GM23338 (cell line): ENCODE data around the gene ZNF611. TPM values are rescaled to one million over a fixed set of nuclear protein-coding genes. Genes with fewer than 3 reads are reported as not detected.
"Not testable (repeated sequence)": the region's sequence is repeated elsewhere in the genome, so short reads cannot be mapped to it uniquely, and the experiment has no call there.

Experiments used
- ATAC-seq: fragments of 200-7000 bp; cut with Tn5 transposase; 3 replicates; pipeline ENCODE4 v1.9.1; 2020
- DNase-seq: peaks from one replicate; pipeline ENCODE4 v3.0.0-alpha.2; 2015; ENCODE audit warnings: low spot score
- H2AFZ ChIP-seq: fragments of 200-600 bp; sonication (generic); 2 replicates; pipeline ENCODE4 v1.8.0; 2016; ENCODE audit warnings: antibody characterized with exemption, mild to moderate bottlenecking, moderate library complexity
- H3F3A ChIP-seq: fragments of 200-600 bp; sonication (generic); replicated peaks from 2 replicates; pipeline ENCODE4 v1.8.0; 2017; ENCODE audit warnings: antibody characterized with exemption, mixed run types, low read depth
- H3K27ac ChIP-seq: fragments of 200-600 bp; sonication (generic); 2 replicates; pipeline ENCODE4 v1.6.1; 2016; ENCODE audit warnings: low read depth
- H3K27me3 ChIP-seq: fragments of 200-600 bp; sonication (generic); 2 replicates; pipeline ENCODE4 v1.8.0; 2016; ENCODE audit warnings: mild to moderate bottlenecking, mixed run types, moderate library complexity; ENCODE audit not compliant: insufficient read depth
- H3K36me3 ChIP-seq: fragments of 200-600 bp; sonication (generic); 2 replicates; pipeline ENCODE4 v1.8.0; 2016; ENCODE audit warnings: mild to moderate bottlenecking; ENCODE audit not compliant: insufficient read depth
- H3K4me1 ChIP-seq: fragments of 200-600 bp; sonication (generic); 2 replicates; pipeline ENCODE4 v1.8.0; 2016; ENCODE audit warnings: mild to moderate bottlenecking, moderate library complexity; ENCODE audit not compliant: insufficient read depth
- H3K4me2 ChIP-seq: fragments of 200-600 bp; sonication (generic); 2 replicates; pipeline ENCODE4 v1.7.1; 2017; ENCODE audit warnings: mixed run types
- H3K4me3 ChIP-seq: fragments of 200-600 bp; sonication (generic); 2 replicates; pipeline ENCODE4 v1.6.1; 2016; ENCODE audit warnings: mixed run types
- H3K79me2 ChIP-seq: fragments of 200-600 bp; sonication (generic); replicated peaks from 2 replicates; pipeline ENCODE4 v1.8.0; 2017; ENCODE audit warnings: mild to moderate bottlenecking; ENCODE audit not compliant: insufficient read depth
- H3K9me2 ChIP-seq: fragments of 200-600 bp; sonication (generic); 2 replicates; pipeline ENCODE4 v1.8.0; 2017; ENCODE audit not compliant: insufficient read depth
- H4K20me1 ChIP-seq: fragments of 200-600 bp; sonication (generic); replicated peaks from 2 replicates; pipeline ENCODE4 v1.8.0; 2017; ENCODE audit warnings: mild to moderate bottlenecking; ENCODE audit not compliant: insufficient read depth
- H3K27ac Mint-ChIP-seq: 2 replicates; pipeline ENCODE4 v1.8.0; 2020; ENCODE audit warnings: inconsistent platforms, mild to moderate bottlenecking, moderate library complexity, mixed read lengths
- H3K27me3 Mint-ChIP-seq: 3 replicates; pipeline ENCODE4 v1.8.0; 2022; ENCODE audit warnings: low read depth, mild to moderate bottlenecking, moderate library complexity, mixed read lengths, inconsistent platforms; ENCODE audit not compliant: insufficient read depth, poor library complexity
- H3K36me3 Mint-ChIP-seq: 3 replicates; pipeline ENCODE4 v1.8.0; 2021; ENCODE audit warnings: low read depth, mild to moderate bottlenecking, inconsistent platforms, moderate library complexity, mixed read lengths
- H3K4me1 Mint-ChIP-seq: 3 replicates; pipeline ENCODE4 v1.8.0; 2020; ENCODE audit warnings: mild to moderate bottlenecking, inconsistent platforms, mixed read lengths
- H3K4me3 Mint-ChIP-seq: 3 replicates; pipeline ENCODE4 v1.8.0; 2021; ENCODE audit warnings: moderate library complexity, mild to moderate bottlenecking, inconsistent platforms, mixed read lengths
- H3K9me3 Mint-ChIP-seq: 3 replicates; pipeline ENCODE4 v1.8.0; 2020; ENCODE audit warnings: moderate library complexity, mild to moderate bottlenecking, inconsistent platforms, mixed read lengths
- CREB1 ChIP-seq: fragments of 250-450 bp; sonication (Bioruptor Pico); IDR thresholded peaks from 2 replicates; pipeline ENCODE4 v1.5.0; 2020; ENCODE audit warnings: low read depth, mild to moderate bottlenecking, moderate library complexity
- CTCF ChIP-seq, 2 experiments: fragments of 200-600 bp in 1 of 2; sonication (generic) in 1 of 2; conservative IDR thresholded peaks; 2 replicates each; pipeline versions ENCODE4 v1.5.1 to v1.6.1; 2016 to 2017; ENCODE audit warnings: antibody characterized with exemption in 2 of 2, low read depth in 2 of 2, mild to moderate bottlenecking in 2 of 2, moderate library complexity in 1 of 2
- EZH2 ChIP-seq: fragments of 200-600 bp; sonication (generic); IDR thresholded peaks from one replicate; pipeline ENCODE4 v1.8.0; 2017; ENCODE audit warnings: antibody characterized with exemption, mild to moderate bottlenecking, low read depth; ENCODE audit not compliant: unreplicated experiment
- EZH2phosphoT487 ChIP-seq: fragments of 200-600 bp; sonication (generic); IDR thresholded peaks from one replicate; pipeline ENCODE4 v1.8.1; 2018; ENCODE audit warnings: antibody characterized with exemption; ENCODE audit not compliant: unreplicated experiment
- JUNB ChIP-seq: IDR thresholded peaks from one replicate; pipeline ENCODE4 v1.6.1; 2016; ENCODE audit warnings: antibody characterized with exemption; ENCODE audit not compliant: unreplicated experiment
- NANOG ChIP-seq: IDR thresholded peaks from 2 replicates; pipeline ENCODE4 v1.6.1; 2016; ENCODE audit warnings: antibody characterized with exemption, borderline replicate concordance
- STAT1 ChIP-seq: IDR thresholded peaks from one replicate; pipeline ENCODE4 v1.6.1; 2016; ENCODE audit warnings: antibody characterized with exemption; ENCODE audit not compliant: unreplicated experiment
- ZNF114 ChIP-seq: fragments of 250-450 bp; sonication (Bioruptor Pico); IDR thresholded peaks from 2 replicates; pipeline ENCODE4 v1.5.0; 2020; ENCODE audit warnings: mild to moderate bottlenecking, moderate library complexity
- ZNF331 ChIP-seq: fragments of 250-450 bp; sonication (Bioruptor Pico); IDR thresholded peaks from 2 replicates; pipeline ENCODE4 v1.5.0; 2020; ENCODE audit warnings: low read depth, mild to moderate bottlenecking, moderate library complexity
- polyA plus RNA-seq: library from polyadenylated mRNA; unstranded; fragments of >200 nt; fragmentation: Nextera tagmentation; extraction: Ambion mirVana; gene quantifications from 2 replicates; pipeline ENCODE4 v1.2.1, GENCODE V29; 2016
- total RNA-seq: library from RNA; depleted of rRNA; stranded (reverse); fragments of >200 nt; shearing (Covaris generic); gene quantifications from 2 replicates; pipeline ENCODE4 v1.2.3, GENCODE V29; 2014
- TF ChIP-seq, protein P1 (sequence below): IDR thresholded peaks from 2 replicates; pipeline ENCODE4 v1.6.1; 2016; ENCODE audit warnings: antibody characterized with exemption
- TF ChIP-seq, protein P2 (sequence below): IDR thresholded peaks from one replicate; pipeline ENCODE4 v1.6.1; 2018; ENCODE audit warnings: antibody characterized with exemption; ENCODE audit not compliant: unreplicated experiment

The ZNF611 gene
- total and polyA plus RNA-seq, 2 experiments from 2014 or later, result 5.3 to 16.4 TPM

DNA sequence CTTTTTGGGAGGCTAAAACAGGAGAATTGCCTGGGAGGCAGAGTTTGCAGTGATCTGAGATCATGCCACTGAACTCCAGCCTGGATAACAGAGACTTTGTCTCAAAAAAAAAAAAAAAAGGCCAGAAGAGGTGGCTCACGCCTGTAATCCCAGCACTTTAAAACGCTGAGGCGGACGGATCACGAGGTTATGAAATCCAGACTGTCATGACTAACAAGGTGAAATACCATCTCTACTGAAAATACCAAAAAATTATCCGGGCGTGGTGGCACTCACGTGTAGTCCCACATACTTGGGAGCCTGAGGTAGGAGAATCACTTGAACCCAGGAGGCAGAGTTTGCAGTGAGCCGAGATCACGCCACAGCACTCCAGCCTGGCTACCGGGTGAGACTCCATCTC lies 39.9 kb downstream of the ZNF611 start (continued):
- no peak for TF ChIP-seq EZH2
- TF ChIP-seq EZH2phosphoT487, result no peak
- TF ChIP-seq, protein P1, sequence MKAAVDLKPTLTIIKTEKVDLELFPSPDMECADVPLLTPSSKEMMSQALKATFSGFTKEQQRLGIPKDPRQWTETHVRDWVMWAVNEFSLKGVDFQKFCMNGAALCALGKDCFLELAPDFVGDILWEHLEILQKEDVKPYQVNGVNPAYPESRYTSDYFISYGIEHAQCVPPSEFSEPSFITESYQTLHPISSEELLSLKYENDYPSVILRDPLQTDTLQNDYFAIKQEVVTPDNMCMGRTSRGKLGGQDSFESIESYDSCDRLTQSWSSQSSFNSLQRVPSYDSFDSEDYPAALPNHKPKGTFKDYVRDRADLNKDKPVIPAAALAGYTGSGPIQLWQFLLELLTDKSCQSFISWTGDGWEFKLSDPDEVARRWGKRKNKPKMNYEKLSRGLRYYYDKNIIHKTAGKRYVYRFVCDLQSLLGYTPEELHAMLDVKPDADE, result no peak
- no peak for TF ChIP-seq CREB1 (CRISPR knock-in tag)
- TF ChIP-seq STAT1, result no peak
- no peak for TF ChIP-seq CTCF (conservative IDR thresholded peaks at IDR 0.05; ENCODE audit: low read depth in 2 of 2)
- TF ChIP-seq NANOG, result no peak
- no peak for TF ChIP-seq JUNB
- no peak for TF ChIP-seq ZNF331 (CRISPR knock-in tag)
- no peak for TF ChIP-seq ZNF114 (CRISPR knock-in tag)
- TF ChIP-seq, protein P2, sequence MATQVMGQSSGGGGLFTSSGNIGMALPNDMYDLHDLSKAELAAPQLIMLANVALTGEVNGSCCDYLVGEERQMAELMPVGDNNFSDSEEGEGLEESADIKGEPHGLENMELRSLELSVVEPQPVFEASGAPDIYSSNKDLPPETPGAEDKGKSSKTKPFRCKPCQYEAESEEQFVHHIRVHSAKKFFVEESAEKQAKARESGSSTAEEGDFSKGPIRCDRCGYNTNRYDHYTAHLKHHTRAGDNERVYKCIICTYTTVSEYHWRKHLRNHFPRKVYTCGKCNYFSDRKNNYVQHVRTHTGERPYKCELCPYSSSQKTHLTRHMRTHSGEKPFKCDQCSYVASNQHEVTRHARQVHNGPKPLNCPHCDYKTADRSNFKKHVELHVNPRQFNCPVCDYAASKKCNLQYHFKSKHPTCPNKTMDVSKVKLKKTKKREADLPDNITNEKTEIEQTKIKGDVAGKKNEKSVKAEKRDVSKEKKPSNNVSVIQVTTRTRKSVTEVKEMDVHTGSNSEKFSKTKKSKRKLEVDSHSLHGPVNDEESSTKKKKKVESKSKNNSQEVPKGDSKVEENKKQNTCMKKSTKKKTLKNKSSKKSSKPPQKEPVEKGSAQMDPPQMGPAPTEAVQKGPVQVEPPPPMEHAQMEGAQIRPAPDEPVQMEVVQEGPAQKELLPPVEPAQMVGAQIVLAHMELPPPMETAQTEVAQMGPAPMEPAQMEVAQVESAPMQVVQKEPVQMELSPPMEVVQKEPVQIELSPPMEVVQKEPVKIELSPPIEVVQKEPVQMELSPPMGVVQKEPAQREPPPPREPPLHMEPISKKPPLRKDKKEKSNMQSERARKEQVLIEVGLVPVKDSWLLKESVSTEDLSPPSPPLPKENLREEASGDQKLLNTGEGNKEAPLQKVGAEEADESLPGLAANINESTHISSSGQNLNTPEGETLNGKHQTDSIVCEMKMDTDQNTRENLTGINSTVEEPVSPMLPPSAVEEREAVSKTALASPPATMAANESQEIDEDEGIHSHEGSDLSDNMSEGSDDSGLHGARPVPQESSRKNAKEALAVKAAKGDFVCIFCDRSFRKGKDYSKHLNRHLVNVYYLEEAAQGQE, result no peak

- not testable (repeated sequence) for H3K4me1 ChIP-seq, H3K27ac Mint-ChIP-seq, H4K20me1 ChIP-seq, H3K9me2 ChIP-seq, ATAC-seq, H3F3A ChIP-seq, DNase-seq, H3K79me2 ChIP-seq, H2AFZ ChIP-seq, H3K4me3 ChIP-seq, H3K36me3 ChIP-seq, H3K27ac ChIP-seq, H3K4me2 ChIP-seq, H3K4me3 Mint-ChIP-seq, H3K36me3 Mint-ChIP-seq, H3K9me3 Mint-ChIP-seq
- peaks cover 17% of the 10 kb centered on the region for H3K4me1 Mint-ChIP-seq
- peaks cover 27% of the 10 kb centered on the region for H3K27me3 ChIP-seq
- peaks cover 24% of the 10 kb centered on the region for H3K27me3 Mint-ChIP-seq
These were observed 40.6 kb downstream of the ZNF611 start for GRCh38 chr19:52694281-52694680.
